ENCODE results near the gene ANXA2R. TPM values are rescaled to one million over a fixed set of nuclear protein-coding genes. Genes with fewer than 3 reads are reported as not detected.
A peak's percentile ranks its signal among the peaks of the same experiment; 100 is the strongest.

The ANXA2R gene
- total and polyA plus RNA-seq, 2 of the 13 experiments (the other 11 are each of a cell fraction or from before 2014, with no cell fraction given), result 0.95 to 1.3 TPM

GRCh38 chr5:43019614-43020398 is 20.3 kb downstream of the ANXA2R start (continued):
- TF ChIP-seq ZNF800 (CRISPR knock-in tag; IDR thresholded peaks at IDR 0.05) (peak; percentile 36; the same call in 1 of the 2 replicates), RAD51 (IDR thresholded peaks at IDR 0.05; ENCODE audit: borderline replicate concordance) (no peak), ZSCAN9 (CRISPR knock-in tag; IDR thresholded peaks at IDR 0.05; ENCODE audit: borderline replicate concordance) (0 out of 2 replicates have a peak, but pooled peaks have one; percentile 31), HDAC6 (IDR thresholded peaks at IDR 0.05; ENCODE audit: low read depth, low read length) (no peak), ZNF225 (CRISPR knock-in tag; IDR thresholded peaks at IDR 0.05) (no peak), ZNF44 (CRISPR knock-in tag; IDR thresholded peaks at IDR 0.05) (no peak), ZFYVE20 (CRISPR knock-in tag; IDR thresholded peaks at IDR 0.05; ENCODE audit: borderline replicate concordance, low read depth) (no peak), ZNF260 (CRISPR knock-in tag; IDR thresholded peaks at IDR 0.05; ENCODE audit: borderline replicate concordance, low read depth) (no peak), NFYC (CRISPR knock-in tag; IDR thresholded peaks at IDR 0.05) (no peak), KDM5B (CRISPR knock-in tag; IDR thresholded peaks at IDR 0.05; ENCODE audit: borderline replicate concordance) (no peak), DNMT1 (CRISPR knock-in tag; IDR thresholded peaks at IDR 0.05) (no peak), ZBTB43 (CRISPR knock-in tag; conservative IDR thresholded peaks at IDR 0.05) (no peak), BRCA1 (CRISPR knock-in tag; IDR thresholded peaks at IDR 0.05) (peak; percentile 42; the same call in 1 of the 2 replicates), ZNF782 (CRISPR knock-in tag; IDR thresholded peaks at IDR 0.05; ENCODE audit: borderline replicate concordance) (no peak; the same call in 1 of the 2 replicates)
- TF ChIP-seq, protein P1, sequence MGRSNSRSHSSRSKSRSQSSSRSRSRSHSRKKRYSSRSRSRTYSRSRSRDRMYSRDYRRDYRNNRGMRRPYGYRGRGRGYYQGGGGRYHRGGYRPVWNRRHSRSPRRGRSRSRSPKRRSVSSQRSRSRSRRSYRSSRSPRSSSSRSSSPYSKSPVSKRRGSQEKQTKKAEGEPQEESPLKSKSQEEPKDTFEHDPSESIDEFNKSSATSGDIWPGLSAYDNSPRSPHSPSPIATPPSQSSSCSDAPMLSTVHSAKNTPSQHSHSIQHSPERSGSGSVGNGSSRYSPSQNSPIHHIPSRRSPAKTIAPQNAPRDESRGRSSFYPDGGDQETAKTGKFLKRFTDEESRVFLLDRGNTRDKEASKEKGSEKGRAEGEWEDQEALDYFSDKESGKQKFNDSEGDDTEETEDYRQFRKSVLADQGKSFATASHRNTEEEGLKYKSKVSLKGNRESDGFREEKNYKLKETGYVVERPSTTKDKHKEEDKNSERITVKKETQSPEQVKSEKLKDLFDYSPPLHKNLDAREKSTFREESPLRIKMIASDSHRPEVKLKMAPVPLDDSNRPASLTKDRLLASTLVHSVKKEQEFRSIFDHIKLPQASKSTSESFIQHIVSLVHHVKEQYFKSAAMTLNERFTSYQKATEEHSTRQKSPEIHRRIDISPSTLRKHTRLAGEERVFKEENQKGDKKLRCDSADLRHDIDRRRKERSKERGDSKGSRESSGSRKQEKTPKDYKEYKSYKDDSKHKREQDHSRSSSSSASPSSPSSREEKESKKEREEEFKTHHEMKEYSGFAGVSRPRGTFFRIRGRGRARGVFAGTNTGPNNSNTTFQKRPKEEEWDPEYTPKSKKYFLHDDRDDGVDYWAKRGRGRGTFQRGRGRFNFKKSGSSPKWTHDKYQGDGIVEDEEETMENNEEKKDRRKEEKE (IDR thresholded peaks at IDR 0.05), result no peak
- TF ChIP-seq, protein P2, sequence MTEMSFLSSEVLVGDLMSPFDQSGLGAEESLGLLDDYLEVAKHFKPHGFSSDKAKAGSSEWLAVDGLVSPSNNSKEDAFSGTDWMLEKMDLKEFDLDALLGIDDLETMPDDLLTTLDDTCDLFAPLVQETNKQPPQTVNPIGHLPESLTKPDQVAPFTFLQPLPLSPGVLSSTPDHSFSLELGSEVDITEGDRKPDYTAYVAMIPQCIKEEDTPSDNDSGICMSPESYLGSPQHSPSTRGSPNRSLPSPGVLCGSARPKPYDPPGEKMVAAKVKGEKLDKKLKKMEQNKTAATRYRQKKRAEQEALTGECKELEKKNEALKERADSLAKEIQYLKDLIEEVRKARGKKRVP (CRISPR knock-in tag; IDR thresholded peaks at IDR 0.05), result 0 out of 4 replicates have a peak, but pooled peaks of 1 of the 2 experiments have one; percentile 45
- TF ChIP-seq, protein P3, sequence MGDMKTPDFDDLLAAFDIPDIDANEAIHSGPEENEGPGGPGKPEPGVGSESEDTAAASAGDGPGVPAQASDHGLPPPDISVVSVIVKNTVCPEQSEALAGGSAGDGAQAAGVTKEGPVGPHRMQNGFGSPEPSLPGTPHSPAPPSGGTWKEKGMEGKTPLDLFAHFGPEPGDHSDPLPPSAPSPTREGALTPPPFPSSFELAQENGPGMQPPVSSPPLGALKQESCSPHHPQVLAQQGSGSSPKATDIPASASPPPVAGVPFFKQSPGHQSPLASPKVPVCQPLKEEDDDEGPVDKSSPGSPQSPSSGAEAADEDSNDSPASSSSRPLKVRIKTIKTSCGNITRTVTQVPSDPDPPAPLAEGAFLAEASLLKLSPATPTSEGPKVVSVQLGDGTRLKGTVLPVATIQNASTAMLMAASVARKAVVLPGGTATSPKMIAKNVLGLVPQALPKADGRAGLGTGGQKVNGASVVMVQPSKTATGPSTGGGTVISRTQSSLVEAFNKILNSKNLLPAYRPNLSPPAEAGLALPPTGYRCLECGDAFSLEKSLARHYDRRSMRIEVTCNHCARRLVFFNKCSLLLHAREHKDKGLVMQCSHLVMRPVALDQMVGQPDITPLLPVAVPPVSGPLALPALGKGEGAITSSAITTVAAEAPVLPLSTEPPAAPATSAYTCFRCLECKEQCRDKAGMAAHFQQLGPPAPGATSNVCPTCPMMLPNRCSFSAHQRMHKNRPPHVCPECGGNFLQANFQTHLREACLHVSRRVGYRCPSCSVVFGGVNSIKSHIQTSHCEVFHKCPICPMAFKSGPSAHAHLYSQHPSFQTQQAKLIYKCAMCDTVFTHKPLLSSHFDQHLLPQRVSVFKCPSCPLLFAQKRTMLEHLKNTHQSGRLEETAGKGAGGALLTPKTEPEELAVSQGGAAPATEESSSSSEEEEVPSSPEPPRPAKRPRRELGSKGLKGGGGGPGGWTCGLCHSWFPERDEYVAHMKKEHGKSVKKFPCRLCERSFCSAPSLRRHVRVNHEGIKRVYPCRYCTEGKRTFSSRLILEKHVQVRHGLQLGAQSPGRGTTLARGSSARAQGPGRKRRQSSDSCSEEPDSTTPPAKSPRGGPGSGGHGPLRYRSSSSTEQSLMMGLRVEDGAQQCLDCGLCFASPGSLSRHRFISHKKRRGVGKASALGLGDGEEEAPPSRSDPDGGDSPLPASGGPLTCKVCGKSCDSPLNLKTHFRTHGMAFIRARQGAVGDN (CRISPR knock-in tag; IDR thresholded peaks at IDR 0.05), result no peak
